Activated T-helper 1 cell treated with anti-CD3 and anti-CD28 coated beads, Interleukin-12 subunit alpha, Interleukin-12 subunit beta, Interleukin-2, Interleukin-4 antibody, amounts not matched to agents 30 ng/mL and 10 ng/mL and 1 ng/mL, durations not matched to agents 14 hours and 24 hours and 36 hours (primary cell): ENCODE results near the gene CFAP107. TPM values are rescaled to one million over a fixed set of nuclear protein-coding genes. Genes with fewer than 3 reads are reported as not detected.
"Not testable (repeated sequence)": the region's sequence is repeated elsewhere in the genome, so short reads cannot be mapped to it uniquely, and the experiment has no call there.

Experiments used
- DNase-seq: peaks from one replicate; pipeline ENCODE4 v3.0.0; 2021; ENCODE audit warnings: low spot score
- H3K27ac Mint-ChIP-seq: one replicate; pipeline ENCODE4 v1.8.0; 2021; ENCODE audit warnings: mild to moderate bottlenecking, mixed read lengths
- H3K27me3 Mint-ChIP-seq: one replicate; pipeline ENCODE4 v1.8.0; 2022; ENCODE audit warnings: mild to moderate bottlenecking, moderate library complexity, mixed read lengths; ENCODE audit not compliant: insufficient read depth
- H3K36me3 Mint-ChIP-seq: one replicate; pipeline ENCODE4 v1.8.0; 2021; ENCODE audit warnings: low read depth, mixed read lengths
- H3K4me1 Mint-ChIP-seq: one replicate; pipeline ENCODE4 v1.8.0; 2021; ENCODE audit warnings: low read depth, mixed read lengths
- H3K4me3 Mint-ChIP-seq: one replicate; pipeline ENCODE4 v1.8.0; 2021; ENCODE audit warnings: mild to moderate bottlenecking, moderate library complexity, mixed read lengths
- H3K9me3 Mint-ChIP-seq: one replicate; pipeline ENCODE4 v1.8.0; 2021; ENCODE audit warnings: mixed read lengths
- intact Hi-C: fragments of 100-400 bp; cut with micrococcal nuclease; formaldehyde crosslinking; loops from one replicate; pipeline ENCODE4 v1.15.1; 2024
- total RNA-seq: library from RNA; stranded (reverse); gene quantifications from 2 replicates; pipeline ENCODE4 v1.2.3, GENCODE V29; 2022

Gene CFAP107
- total RNA-seq, 1 donor from 2014 or later: not detected

GRCh38 chr1:12774801-12775345, 28.9 kb downstream of the CFAP107 start:
- H3K4me3 Mint-ChIP-seq: no peak overlapping the region
- intact Hi-C loops: no loop called here
- no peaks in the 10 kb centered on the region for H3K9me3 Mint-ChIP-seq
- H3K4me1 Mint-ChIP-seq: no peaks in the 10 kb centered on the region
- no peak for DNase-seq
- peaks cover 11% of the 10 kb centered on the region for H3K27me3 Mint-ChIP-seq
- H3K36me3 Mint-ChIP-seq: no peaks in the 10 kb centered on the region
- H3K27ac Mint-ChIP-seq: no peak overlapping the region

DNA sequence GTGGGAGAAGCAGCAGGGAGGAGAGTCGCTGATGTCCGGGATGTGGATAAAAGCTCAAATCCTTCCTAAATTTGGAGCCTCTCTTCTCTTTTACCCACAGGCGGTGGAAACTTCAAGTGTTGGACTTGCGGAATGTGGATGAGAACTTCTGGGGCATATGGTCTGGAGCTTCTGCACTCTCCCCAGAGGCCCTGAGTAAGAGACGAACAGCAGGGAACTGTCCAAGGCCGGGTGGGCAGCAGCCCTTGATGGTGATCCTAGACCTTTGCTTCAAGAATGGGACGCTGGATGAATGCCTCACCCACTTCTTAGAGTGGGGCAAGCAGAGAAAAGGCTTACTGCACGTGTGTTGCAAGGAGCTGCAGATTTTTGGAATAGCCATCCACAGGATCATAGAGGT, 29.4 kb downstream of the CFAP107 start:
- no peak for DNase-seq
- Mint-ChIP-seq H3K9me3 (no peaks in the 10 kb centered on the region), H3K27ac (no peak overlapping the region), H3K4me1 (no peaks in the 10 kb centered on the region), H3K36me3 (no peaks in the 10 kb centered on the region), H3K27me3 (peaks cover 8% of the 10 kb centered on the region), H3K4me3 (no peak overlapping the region)
- intact Hi-C loops: no loop called here

- no peak for DNase-seq
- Mint-ChIP-seq H3K9me3 (no peaks in the 10 kb centered on the region), H3K27me3 (peaks cover 8% of the 10 kb centered on the region), H3K4me1 (no peaks in the 10 kb centered on the region), H3K36me3 (no peaks in the 10 kb centered on the region), H3K27ac (no peak overlapping the region), H3K4me3 (no peak overlapping the region)
- intact Hi-C loops: no loop called here
These were observed 31.0 kb downstream of the CFAP107 start for GRCh38 chr1:12776801-12777557.

GRCh38 chr1:12778061-12778460, 32.1 kb downstream of the CFAP107 start:
- DNase-seq: no peak
- no peaks in the 10 kb centered on the region for H3K36me3 Mint-ChIP-seq
- intact Hi-C loops: no loop called here
- H3K9me3 Mint-ChIP-seq: peaks cover under 1% of the 10 kb centered on the region
- H3K27me3 Mint-ChIP-seq: peaks cover 5% of the 10 kb centered on the region
- no peaks in the 10 kb centered on the region for H3K4me1 Mint-ChIP-seq
- H3K27ac Mint-ChIP-seq: no peak overlapping the region
- no peak overlapping the region for H3K4me3 Mint-ChIP-seq

- H3K27ac Mint-ChIP-seq: no peak overlapping the region
- H3K9me3 Mint-ChIP-seq: peaks cover 9% of the 10 kb centered on the region
- no peak for DNase-seq
- no peak overlapping the region for H3K4me3 Mint-ChIP-seq
- peaks cover 5% of the 10 kb centered on the region for H3K27me3 Mint-ChIP-seq
- intact Hi-C loops: no loop called here
- no peaks in the 10 kb centered on the region for H3K36me3 Mint-ChIP-seq
- H3K4me1 Mint-ChIP-seq: no peaks in the 10 kb centered on the region
These were observed 32.9 kb downstream of the CFAP107 start for GRCh38 chr1:12778907-12779306.

DNA sequence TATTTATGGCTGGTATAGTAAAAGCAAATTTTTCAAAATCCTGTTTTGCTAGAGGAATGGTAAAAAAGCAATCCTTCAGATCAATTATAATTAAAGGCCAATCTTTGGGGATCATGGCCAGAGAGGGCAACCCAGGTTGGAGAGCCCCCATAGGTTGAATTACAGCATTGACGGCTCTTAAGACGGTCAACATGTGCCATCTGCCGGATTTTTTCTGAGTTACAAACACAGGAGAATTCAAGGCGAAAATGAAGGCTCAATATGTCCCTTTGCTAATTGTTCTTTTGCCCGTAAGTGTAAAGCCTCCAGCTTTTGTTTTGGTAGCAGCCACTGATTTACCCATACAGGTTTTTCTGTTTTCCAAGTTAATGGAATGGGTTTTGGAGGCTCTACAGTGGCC, 35.5 kb downstream of the CFAP107 start:
- H3K4me3 Mint-ChIP-seq, H3K36me3 Mint-ChIP-seq, H3K27me3 Mint-ChIP-seq, H3K27ac Mint-ChIP-seq, intact Hi-C loops, DNase-seq, H3K4me1 Mint-ChIP-seq: not testable (repeated sequence)
- H3K9me3 Mint-ChIP-seq: peaks cover 27% of the 10 kb centered on the region

GRCh38 chr1:12783783-12784182, 37.8 kb downstream of the CFAP107 start:
- H3K4me3 Mint-ChIP-seq, H3K27me3 Mint-ChIP-seq, H3K4me1 Mint-ChIP-seq, DNase-seq, H3K36me3 Mint-ChIP-seq, H3K27ac Mint-ChIP-seq, intact Hi-C loops: not testable (repeated sequence)
- peaks cover 27% of the 10 kb centered on the region for H3K9me3 Mint-ChIP-seq

GRCh38 chr1:12784729-12785128, 38.7 kb downstream of the CFAP107 start:
- H3K4me3 Mint-ChIP-seq, intact Hi-C loops, H3K27me3 Mint-ChIP-seq, H3K27ac Mint-ChIP-seq, H3K4me1 Mint-ChIP-seq, H3K36me3 Mint-ChIP-seq, DNase-seq: not testable (repeated sequence)
- H3K9me3 Mint-ChIP-seq: peaks cover 27% of the 10 kb centered on the region

GRCh38 chr1:12791097-12791496, 45.1 kb downstream of the CFAP107 start, which contains the start of gene PRAMEF1:
Gene PRAMEF1, plus strand, starts transcription at chr1:12791397. Its CDS starts 1,831 bp downstream, at chr1:12793228.
- H3K27me3 Mint-ChIP-seq, H3K27ac Mint-ChIP-seq, DNase-seq, H3K4me1 Mint-ChIP-seq, H3K4me3 Mint-ChIP-seq, H3K36me3 Mint-ChIP-seq, intact Hi-C loops, H3K9me3 Mint-ChIP-seq: not testable (repeated sequence)

DNA sequence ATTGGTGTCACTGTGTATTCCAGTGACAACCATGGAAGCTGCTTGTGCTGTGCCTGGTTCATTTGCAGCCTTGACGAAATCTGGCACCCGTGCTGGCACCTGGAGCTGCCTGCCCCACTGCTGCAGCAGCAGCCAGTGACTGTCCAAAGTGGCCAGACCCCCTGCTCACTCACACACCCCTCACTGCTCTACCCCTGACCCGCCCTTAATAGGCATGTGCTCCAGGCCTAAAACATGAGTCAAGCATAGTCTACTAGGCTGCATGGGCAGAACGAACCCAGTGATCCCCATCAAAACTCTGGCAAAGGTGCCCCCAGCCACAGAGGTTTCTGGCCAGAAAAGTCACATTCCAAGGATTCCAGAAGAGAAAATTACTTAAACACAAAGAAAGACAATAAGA, 52.9 kb downstream of the CFAP107 start:
- Mint-ChIP-seq H3K27me3 (peaks cover 3% of the 10 kb centered on the region), H3K27ac (no peak overlapping the region), H3K4me1 (no peaks in the 10 kb centered on the region), H3K9me3 (no peaks in the 10 kb centered on the region), H3K4me3 (no peak overlapping the region), H3K36me3 (no peaks in the 10 kb centered on the region)
- intact Hi-C loops: no loop called here
- no peak for DNase-seq

GRCh38 chr1:12799730-12800129, 53.7 kb downstream of the CFAP107 start:
- intact Hi-C loops: no loop called here
- Mint-ChIP-seq H3K4me3 (no peak overlapping the region), H3K27me3 (peaks cover 5% of the 10 kb centered on the region), H3K27ac (no peak overlapping the region), H3K9me3 (peaks cover 4% of the 10 kb centered on the region), H3K4me1 (no peaks in the 10 kb centered on the region), H3K36me3 (no peaks in the 10 kb centered on the region)
- DNase-seq: no peak

GRCh38 chr1:12809933-12810332, 63.9 kb downstream of the CFAP107 start:
- peaks cover 1% of the 10 kb centered on the region for H3K27me3 Mint-ChIP-seq
- no peak for DNase-seq
- no peak overlapping the region for H3K27ac Mint-ChIP-seq
- H3K9me3 Mint-ChIP-seq: peaks cover 3% of the 10 kb centered on the region
- H3K36me3 Mint-ChIP-seq: no peaks in the 10 kb centered on the region
- intact Hi-C loops: no loop called here
- H3K4me1 Mint-ChIP-seq: no peaks in the 10 kb centered on the region
- no peak overlapping the region for H3K4me3 Mint-ChIP-seq

DNA sequence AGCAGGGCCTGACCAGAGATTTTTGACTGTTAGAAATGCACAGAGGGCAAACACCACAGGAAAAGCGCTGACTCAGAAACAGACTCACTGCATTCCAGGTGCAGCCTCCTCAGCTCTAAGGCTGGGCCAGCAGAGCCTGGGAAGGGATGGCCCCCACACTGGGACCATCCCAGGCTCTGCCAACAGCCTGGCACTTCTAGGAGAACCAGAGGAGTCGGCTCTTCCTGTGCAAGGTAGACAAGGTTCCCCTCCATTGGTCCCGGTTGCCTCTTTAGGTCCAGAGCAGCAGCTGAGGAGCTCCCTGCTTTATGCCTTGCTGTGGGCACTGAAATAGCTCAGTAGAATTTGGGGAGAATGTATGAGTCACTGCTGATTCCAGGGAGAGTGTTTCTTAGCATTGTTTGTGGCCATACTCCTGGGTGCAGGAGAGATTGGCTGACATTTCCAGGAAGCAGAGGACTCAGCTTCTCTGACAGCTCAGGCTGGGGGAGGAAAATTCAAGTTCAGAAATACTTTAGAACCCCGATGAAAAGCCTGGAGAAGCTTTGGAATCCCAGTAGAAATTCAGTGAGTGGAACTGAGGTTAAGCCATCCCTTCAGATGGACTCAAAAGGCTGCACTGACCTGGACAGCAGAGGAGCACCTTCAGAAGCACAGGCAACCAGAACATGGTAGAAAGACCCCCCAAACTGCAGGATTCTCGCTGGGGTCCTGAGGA, 64.8 kb downstream of the CFAP107 start:
- H3K36me3 Mint-ChIP-seq: no peaks in the 10 kb centered on the region
- peaks cover 4% of the 10 kb centered on the region for H3K27me3 Mint-ChIP-seq
- no peak overlapping the region for H3K27ac Mint-ChIP-seq
- no peak overlapping the region for H3K4me3 Mint-ChIP-seq
- DNase-seq: no peak
- intact Hi-C loops: no loop called here
- no peaks in the 10 kb centered on the region for H3K4me1 Mint-ChIP-seq
- H3K9me3 Mint-ChIP-seq: no peaks in the 10 kb centered on the region
